H1 (cell line): ENCODE data around the gene GOLIM4. TPM values are rescaled to one million over a fixed set of nuclear protein-coding genes. Genes with fewer than 3 reads are reported as not detected.

Source experiments
- CTCF ChIA-PET: fragments of 300-600 bp; sonication (Branson Sonifier 250); formaldehyde crosslinking; loops from one replicate; lab custom pipeline; 2021; ENCODE audit not compliant: partially characterized antibody; lab: Charles Lee
- POLR2A ChIA-PET: fragments of 300-600 bp; sonication (Branson Sonifier 250); formaldehyde crosslinking; loops from one replicate; lab custom pipeline; 2021; ENCODE audit warnings: inconsistent platforms; ENCODE audit not compliant: partially characterized antibody; lab: Charles Lee
- DNase-seq, 2 experiments: peaks; one replicate each; pipeline versions ENCODE4 v3.0.0 to v3.0.0-alpha.2; 2010 to 2022; ENCODE audit warnings: low spot score in 2 of 2, low read depth in 1 of 2, mixed read lengths in 1 of 2
- FAIRE-seq: peaks from 2 replicates; lab custom pipeline; 2011; peaks lifted over from hg19 to GRCh38; lab: Jason Lieb, UNC
- H2AFZ ChIP-seq: 2 replicates; pipeline ENCODE4 v1.8.1; 2012; ENCODE audit warnings: low read length, inconsistent platforms
- H2AK5ac ChIP-seq: 2 replicates; pipeline ENCODE4 v1.6.1; 2013; ENCODE audit warnings: low read depth, low read length
- H2BK120ac ChIP-seq: replicated peaks from 2 replicates; pipeline ENCODE3; 2013; ENCODE audit warnings: low read depth, low read length, inconsistent platforms
- H2BK12ac ChIP-seq: 2 replicates; pipeline ENCODE4 v1.6.1; 2013; ENCODE audit warnings: low read depth, low read length
- H2BK15ac ChIP-seq: 2 replicates; pipeline ENCODE4 v1.6.1; 2013; ENCODE audit warnings: low read length
- H2BK20ac ChIP-seq: 2 replicates; pipeline ENCODE4 v1.6.1; 2013; ENCODE audit warnings: low read length
- H2BK5ac ChIP-seq: 2 replicates; pipeline ENCODE4 v1.6.1; 2013; ENCODE audit warnings: low read depth, low read length
- H3K14ac ChIP-seq: 2 replicates; pipeline ENCODE4 v1.6.1; 2013; ENCODE audit warnings: inconsistent platforms; ENCODE audit not compliant: insufficient read length
- H3K18ac ChIP-seq: 2 replicates; pipeline ENCODE4 v1.6.1; 2013; ENCODE audit warnings: low read length; ENCODE audit errors: extremely low read depth
- H3K23ac ChIP-seq: 2 replicates; pipeline ENCODE4 v1.6.1; 2013; ENCODE audit warnings: inconsistent platforms; ENCODE audit not compliant: insufficient read length
- H3K23me2 ChIP-seq: 2 replicates; pipeline ENCODE4 v1.6.1; 2013; ENCODE audit warnings: low read depth, low read length
- H3K27ac ChIP-seq: 2 replicates; pipeline ENCODE4 v1.6.1; 2011; ENCODE audit warnings: low read depth, low read length, inconsistent platforms
- H3K27me3 ChIP-seq, 4 experiments: replicated peaks in 1 of 4; 1 replicate in 1 of 4; 2 replicates in 3 of 4; pipeline versions ENCODE4 v1.6.1 to v1.8.1; 2011 to 2013; ENCODE audit warnings: low read length in 3 of 4, mild to moderate bottlenecking in 3 of 4, inconsistent platforms in 2 of 4, mixed read lengths in 2 of 4, moderate library complexity in 1 of 4; ENCODE audit not compliant: control insufficient read depth in 3 of 4, insufficient read depth in 3 of 4; ENCODE audit errors: extremely low read depth in 1 of 4
- H3K36me3 ChIP-seq, 4 experiments: 2 replicates each; pipeline versions ENCODE4 v1.6.1 to v1.8.1; 2011 to 2013; ENCODE audit warnings: mild to moderate bottlenecking in 4 of 4, low read length in 3 of 4, moderate library complexity in 2 of 4, control low read depth in 1 of 4, inconsistent platforms in 1 of 4; ENCODE audit not compliant: insufficient read depth in 4 of 4, control insufficient read depth in 2 of 4
- H3K4ac ChIP-seq: replicated peaks from 2 replicates; pipeline ENCODE3; 2013; ENCODE audit warnings: low read length, low read depth, mixed read lengths, inconsistent platforms; ENCODE audit not compliant: insufficient read length
- H3K4me1 ChIP-seq, 4 experiments: replicated peaks in 1 of 4; 1 replicate in 1 of 4; 2 replicates in 3 of 4; pipeline versions ENCODE4 v1.6.1 to v1.8.1; 2011 to 2013; ENCODE audit warnings: low read length in 3 of 4, inconsistent platforms in 2 of 4, mixed read lengths in 1 of 4; ENCODE audit not compliant: insufficient read depth in 4 of 4, control insufficient read depth in 3 of 4
- H3K4me2 ChIP-seq, 2 experiments: 2 replicates each; pipeline versions ENCODE4 v1.6.1 to v1.8.1; 2011 to 2013; ENCODE audit warnings: low read depth in 2 of 2, low read length in 2 of 2, control low read depth in 1 of 2, inconsistent platforms in 1 of 2, mild to moderate bottlenecking in 1 of 2; ENCODE audit not compliant: insufficient read depth in 1 of 2
- H3K4me3 ChIP-seq, 4 experiments: fragments of 200-600, 300-600 bp in 1 of 4; sonication (generic), shearing (Covaris generic), sonication (Bioruptor Twin) in 1 of 4; 2 replicates each; pipeline versions ENCODE4 v1.5.1 to v1.8.1; 2011 to 2016; ENCODE audit warnings: low read length in 4 of 4, low read depth in 3 of 4, control low read depth in 2 of 4, inconsistent platforms in 2 of 4, mild to moderate bottlenecking in 2 of 4, mixed read lengths in 1 of 4, moderate library complexity in 1 of 4; ENCODE audit not compliant: insufficient read depth in 2 of 4; ENCODE audit errors: extremely low read depth in 1 of 4
- H3K56ac ChIP-seq: replicated peaks from 2 replicates; pipeline ENCODE3; 2013; ENCODE audit warnings: low read depth, mild to moderate bottlenecking, mixed read lengths, low read length, inconsistent platforms; ENCODE audit not compliant: insufficient read length
- H3K79me1 ChIP-seq: 2 replicates; pipeline ENCODE4 v1.6.1; 2013; ENCODE audit warnings: low read depth, low read length, control low read depth
- H3K79me2 ChIP-seq, 2 experiments: 2 replicates each; pipeline versions ENCODE4 v1.6.1 to v1.8.1; 2012 to 2013; ENCODE audit warnings: low read length in 2 of 2, mild to moderate bottlenecking in 2 of 2, inconsistent platforms in 1 of 2; ENCODE audit not compliant: insufficient read depth in 2 of 2, control insufficient read depth in 1 of 2
- H3K9ac ChIP-seq, 4 experiments: replicated peaks in 1 of 4; 1 replicate in 1 of 4; 2 replicates in 3 of 4; pipeline versions ENCODE4 v1.6.1 to v1.8.1; 2011 to 2013; ENCODE audit warnings: low read depth in 3 of 4, low read length in 3 of 4, control low read depth in 2 of 4, mild to moderate bottlenecking in 2 of 4, moderate library complexity in 2 of 4, inconsistent platforms in 1 of 4; ENCODE audit errors: extremely low read depth in 1 of 4
- H3K9me3 ChIP-seq, 2 experiments: 2 replicates each; pipeline versions ENCODE4 v1.6.1 to v1.8.1; 2012 to 2013; ENCODE audit warnings: mild to moderate bottlenecking in 2 of 2, moderate library complexity in 2 of 2, control low read depth in 1 of 2, inconsistent platforms in 1 of 2, low read depth in 1 of 2, low read length in 1 of 2, mixed read lengths in 1 of 2; ENCODE audit not compliant: insufficient read depth in 2 of 2
- H4K20me1 ChIP-seq, 2 experiments: replicated peaks in 1 of 2; 2 replicates each; pipeline versions ENCODE3 to v1.8.1; 2011 to 2013; ENCODE audit warnings: inconsistent platforms in 2 of 2, low read length in 2 of 2, mild to moderate bottlenecking in 1 of 2; ENCODE audit not compliant: insufficient read depth in 2 of 2, control insufficient read depth in 1 of 2
- H4K5ac ChIP-seq: 2 replicates; pipeline ENCODE4 v1.6.1; 2013; ENCODE audit warnings: low read length, low read depth, mixed read lengths, inconsistent platforms; ENCODE audit not compliant: insufficient read length
- H4K8ac ChIP-seq: 2 replicates; pipeline ENCODE4 v1.8.0; 2013; ENCODE audit warnings: mild to moderate bottlenecking, moderate library complexity, low read length, inconsistent platforms; ENCODE audit not compliant: insufficient read depth; ENCODE audit errors: extremely low read depth
- H4K91ac ChIP-seq: replicated peaks from 2 replicates; pipeline ENCODE3; 2013; ENCODE audit warnings: low read length, mixed read lengths, inconsistent platforms; ENCODE audit not compliant: insufficient read length
- CBX5 ChIP-seq: fragments of 300-800, 300-1000 bp; sonication (generic); IDR thresholded peaks from 2 replicates; pipeline ENCODE4 v1.7.1; 2016; ENCODE audit warnings: antibody characterized with exemption, low read length, low read depth
- CEBPB ChIP-seq: IDR thresholded peaks from 2 replicates; pipeline ENCODE4 v1.6.1; 2012; ENCODE audit warnings: low read depth, low read length
- CREB1 ChIP-seq: IDR thresholded peaks from 2 replicates; pipeline ENCODE4 v1.6.1; 2012; ENCODE audit warnings: inconsistent platforms
- HDAC2 ChIP-seq, 2 experiments: fragments of 300-600 bp in 1 of 2; sonication (generic) in 1 of 2; IDR thresholded peaks; 2 replicates each; pipeline ENCODE4 v1.6.1; 2011 to 2012; ENCODE audit warnings: low read depth in 2 of 2, low read length in 2 of 2, mild to moderate bottlenecking in 2 of 2, moderate library complexity in 2 of 2, borderline replicate concordance in 1 of 2, inconsistent platforms in 1 of 2
- NRF1 ChIP-seq: IDR thresholded peaks from 2 replicates; pipeline ENCODE4 v1.6.1; 2011; ENCODE audit warnings: mild to moderate bottlenecking, low read depth, low read length, improper control_type of control experiment
- PHF8 ChIP-seq: fragments of 200-600 bp; sonication (generic); conservative IDR thresholded peaks from 2 replicates; pipeline ENCODE4 v1.7.1; 2012; ENCODE audit warnings: low read depth, mild to moderate bottlenecking, inconsistent platforms, low read length, moderate library complexity
- POU5F1 ChIP-seq: IDR thresholded peaks from 2 replicates; pipeline ENCODE4 v1.6.1; 2011; ENCODE audit warnings: low read depth, mild to moderate bottlenecking, low read length, moderate library complexity
- RAD21 ChIP-seq, 2 experiments: IDR thresholded peaks in 1 of 2; conservative IDR thresholded peaks in 1 of 2; 2 replicates each; pipeline ENCODE4 v1.6.1; 2011; ENCODE audit warnings: low read depth in 2 of 2, low read length in 2 of 2, improper control_type of control experiment in 1 of 2, inconsistent platforms in 1 of 2, mild to moderate bottlenecking in 1 of 2, moderate library complexity in 1 of 2
- SAP30 ChIP-seq: fragments of 300-600 bp; sonication (generic); IDR thresholded peaks from 2 replicates; pipeline ENCODE4 v1.7.1; 2012; ENCODE audit warnings: low read length, moderate library complexity, mild to moderate bottlenecking, inconsistent platforms; ENCODE audit not compliant: insufficient read depth, insufficient replicate concordance
- SP2 ChIP-seq: IDR thresholded peaks from 2 replicates; pipeline ENCODE4 v1.6.1; 2012; ENCODE audit warnings: mild to moderate bottlenecking, low read length, inconsistent platforms
- SUZ12 ChIP-seq: fragments of 200-600 bp; sonication (generic); IDR thresholded peaks from 2 replicates; pipeline ENCODE4 v1.6.1; 2012; ENCODE audit warnings: mild to moderate bottlenecking, inconsistent platforms, low read length, moderate library complexity, mixed read lengths
- TAF7 ChIP-seq: optimal IDR thresholded peaks from 2 replicates; pipeline ENCODE3; 2011; ENCODE audit warnings: low read depth, mild to moderate bottlenecking, inconsistent platforms, low read length, moderate library complexity, borderline replicate concordance
- TBP ChIP-seq: IDR thresholded peaks from 2 replicates; pipeline ENCODE4 v1.6.1; 2011; ENCODE audit warnings: low read depth, low read length, improper control_type of control experiment
- TCF12 ChIP-seq: IDR thresholded peaks from 2 replicates; pipeline ENCODE4 v1.6.1; 2011; ENCODE audit warnings: low read depth, mild to moderate bottlenecking, low read length
- WGBS, 2 experiments: shearing (Covaris generic) in 1 of 2; methylation state at CpG; one replicate each; pipeline versions ENCODE4 v1.1.6 to v1.1.7; 2013 to 2015; ENCODE audit warnings: low lambda C conversion rate in 2 of 2, mixed read lengths in 2 of 2, inconsistent platforms in 1 of 2, low coverage in 1 of 2, missing lambda C conversion rate in 1 of 2; ENCODE audit not compliant: insufficient replicate concordance in 2 of 2, insufficient coverage in 1 of 2, insufficient read length in 1 of 2; ENCODE audit errors: extremely low coverage in 1 of 2, missing lambda C conversion rate in 1 of 2; 5-methylcytosine and 5-hydroxymethylcytosine counted together
- polyA plus RNA-seq, 7 experiments: library from polyadenylated mRNA; depleted of rRNA in 3 of 7; stranded (reverse) in 5 of 7; unstranded in 2 of 7; fragments of >200 nt in 5 of 7; fragments of 200-250 nt in 2 of 7; gene quantifications; 1 replicate in 5 of 7; 2 replicates in 1 of 7; 4 replicates in 1 of 7; pipeline versions ENCODE4 v1.2.1 to v1.2.3, GENCODE V29; 2011 to 2013; ENCODE audit warnings: missing spikeins in 2 of 7, mixed read lengths in 2 of 7
- total RNA-seq: library from RNA; stranded (reverse); fragmentation: NEBNext Ultra II Directional; extraction: Animal tissue kit (Norgen Biotek cat#: 25700); gene quantifications from 2 replicates; pipeline ENCODE4 v1.2.1, GENCODE V29; 2021
- TF ChIP-seq, protein P1 (sequence below): IDR thresholded peaks from 2 replicates; pipeline ENCODE4 v1.6.1; 2012; ENCODE audit warnings: inconsistent platforms

GOLIM4 gene
- total and polyA plus RNA-seq, 2 of the 8 experiments (the other 6 are each of a cell fraction or from before 2014, with no cell fraction given), result 5.6 to 29.7 TPM

DNA sequence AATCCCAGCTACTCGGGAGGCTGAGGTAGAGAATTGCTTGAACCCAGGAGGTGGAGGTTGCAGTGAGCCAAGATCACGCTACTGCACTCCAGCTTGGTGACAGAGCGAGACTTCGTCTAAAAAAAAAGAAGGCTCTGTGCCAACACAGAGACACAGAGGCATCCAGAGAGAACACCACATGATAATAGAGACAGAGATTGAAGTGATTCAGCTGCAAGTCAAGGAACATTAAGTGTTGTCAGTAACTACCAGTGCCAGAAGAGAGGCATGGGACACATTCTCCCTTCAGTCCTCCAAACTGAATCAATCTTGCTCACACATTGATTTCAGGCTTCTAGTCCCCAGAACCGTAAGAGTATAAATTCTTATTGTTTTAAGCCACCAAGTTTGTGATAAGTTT lies 97.5 kb downstream of the GOLIM4 start:
- H2BK12ac ChIP-seq, result no peak overlapping the region
- DNase-seq, result no peak
- H3K27ac ChIP-seq, result no peak overlapping the region
- no peaks in the 10 kb centered on the region for H3K79me1 ChIP-seq
- no peak overlapping the region for H3K9ac ChIP-seq
- no peaks in the 10 kb centered on the region for H3K9me3 ChIP-seq
- no peaks in the 10 kb centered on the region for H4K20me1 ChIP-seq
- H4K91ac ChIP-seq, result no peak overlapping the region
- no peak overlapping the region for H3K4me3 ChIP-seq
- no peak overlapping the region for H2AFZ ChIP-seq
- H2BK5ac ChIP-seq, result no peak overlapping the region
- no peak overlapping the region for H2BK120ac ChIP-seq
- H2AK5ac ChIP-seq, result no peak overlapping the region
- no peak overlapping the region for H3K56ac ChIP-seq
- FAIRE-seq, result no peak
- 77% methylated on average over 5 of the region's 5 CpGs; no CpG with 5 or more reads in 1 of the 2 experiments for WGBS, 2 experiments
- H2BK20ac ChIP-seq, result no peak overlapping the region
- no peak overlapping the region for H3K4ac ChIP-seq
- no peak overlapping the region for H3K23ac ChIP-seq
- no peaks in the 10 kb centered on the region for H3K79me2 ChIP-seq
- H2BK15ac ChIP-seq, result no peak overlapping the region
- H3K36me3 ChIP-seq, result no peaks in the 10 kb centered on the region
- no peaks in the 10 kb centered on the region for H3K23me2 ChIP-seq
- CTCF ChIA-PET, result interaction anchor here (1.3 kb wide), 1 partner anchor 47 kb away, joined by 3 read pairs; no protein-coding TSS in a partner anchor
- POLR2A ChIA-PET, result no interaction called here
- H4K5ac ChIP-seq, result no peak overlapping the region
- H3K27me3 ChIP-seq, result no peaks in the 10 kb centered on the region
- no peak overlapping the region for H3K4me2 ChIP-seq
- H4K8ac ChIP-seq, result no peak overlapping the region
- no peaks in the 10 kb centered on the region for H3K4me1 ChIP-seq
- H3K14ac ChIP-seq, result no peak overlapping the region
- H3K18ac ChIP-seq, result no peak overlapping the region
- TF ChIP-seq TAF7, result no peak
- no peak for TF ChIP-seq SAP30
- no peak for TF ChIP-seq POU5F1
- no peak for TF ChIP-seq TBP
- no peak for TF ChIP-seq TCF12
- no peak for TF ChIP-seq NRF1
- no peak for TF ChIP-seq PHF8
- no peak for TF ChIP-seq CREB1
- no peak for TF ChIP-seq CEBPB
- no peak for TF ChIP-seq SUZ12
- TF ChIP-seq, protein P1, sequence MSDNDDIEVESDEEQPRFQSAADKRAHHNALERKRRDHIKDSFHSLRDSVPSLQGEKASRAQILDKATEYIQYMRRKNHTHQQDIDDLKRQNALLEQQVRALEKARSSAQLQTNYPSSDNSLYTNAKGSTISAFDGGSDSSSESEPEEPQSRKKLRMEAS, result no peak
- no peak for TF ChIP-seq HDAC2 (IDR thresholded peaks at IDR 0.05; ENCODE audit: borderline replicate concordance in 1 of 2, low read depth in 2 of 2, low read length in 2 of 2)
- no peak for TF ChIP-seq CBX5
- no peak for TF ChIP-seq RAD21 (IDR thresholded peaks at IDR 0.05 in 1 of 2, conservative IDR thresholded peaks at IDR 0.05 in 1 of 2; ENCODE audit: low read depth in 2 of 2, low read length in 2 of 2)
- no peak for TF ChIP-seq SP2
